ENCODE results near the gene PSTPIP1.

PSTPIP1 gene

GRCh38 chr15:76978522-76979330 lies 16.2 kb upstream of the PSTPIP1 start:
- no peak for DNase-seq (ENCODE audit: low read depth)
- TF ChIP-seq CTCF (IDR thresholded peaks at IDR 0.05; ENCODE audit: control insufficient read depth, extremely low read depth, insufficient read depth) = no peak

GRCh38 chr15:76979331-76979925 lies 15.5 kb upstream of the PSTPIP1 start:
- TF ChIP-seq CTCF (IDR thresholded peaks at IDR 0.05; ENCODE audit: control insufficient read depth, extremely low read depth, insufficient read depth) = no peak
- no peak overlapping the region for H3K4me3 ChIP-seq (ENCODE audit: low read depth, low read length)
- no peak for DNase-seq (ENCODE audit: low read depth)

More at GRCh38 chr15:76978522-76979330, 16.2 kb upstream of the PSTPIP1 start:
- H3K4me3 ChIP-seq (ENCODE audit: low read depth, low read length) = no peak overlapping the region

GRCh38 chr15:76979996-76980520 lies 14.9 kb upstream of the PSTPIP1 start:
- H3K4me3 ChIP-seq (ENCODE audit: low read depth, low read length) = no peak overlapping the region
- no peak for TF ChIP-seq CTCF (IDR thresholded peaks at IDR 0.05; ENCODE audit: control insufficient read depth, extremely low read depth, insufficient read depth)
- DNase-seq (ENCODE audit: low read depth) = no peak

- no peak for DNase-seq (ENCODE audit: low read depth)
- no peak overlapping the region for H3K4me3 ChIP-seq (ENCODE audit: low read depth, low read length)
- no peak for TF ChIP-seq CTCF (IDR thresholded peaks at IDR 0.05; ENCODE audit: control insufficient read depth, extremely low read depth, insufficient read depth)
Measured at GRCh38 chr15:76982356-76982755, 12.6 kb upstream of the PSTPIP1 start.

GRCh38 chr15:76982756-76983155 lies 12.2 kb upstream of the PSTPIP1 start:
- TF ChIP-seq CTCF (IDR thresholded peaks at IDR 0.05; ENCODE audit: control insufficient read depth, extremely low read depth, insufficient read depth) = no peak
- H3K4me3 ChIP-seq (ENCODE audit: low read depth, low read length) = no peak overlapping the region
- no peak for DNase-seq (ENCODE audit: low read depth)

- H3K4me3 ChIP-seq (ENCODE audit: low read depth, low read length) = no peak overlapping the region
- DNase-seq (ENCODE audit: low read depth) = no peak
- TF ChIP-seq CTCF (IDR thresholded peaks at IDR 0.05; ENCODE audit: control insufficient read depth, extremely low read depth, insufficient read depth) = no peak
Measured at GRCh38 chr15:76983590-76984375, 11.1 kb upstream of the PSTPIP1 start.

Data from LNCaP clone FGC (cell line).